PC-9 (cell line): Measurements from ENCODE around the gene SRSF12.

ENCODE experiments used
- CTCF ChIP-seq: fragments of 200-600 bp; sonication (generic); conservative IDR thresholded peaks from 2 replicates; pipeline ENCODE4 v1.6.1; 2017; ENCODE audit warnings: mixed run types, antibody characterized with exemption, mild to moderate bottlenecking, moderate library complexity
- EZH2 ChIP-seq: fragments of 200-600 bp; sonication (generic); IDR thresholded peaks from 2 replicates; pipeline ENCODE4 v1.8.0; 2017; ENCODE audit warnings: antibody characterized with exemption, low read depth

DNA sequence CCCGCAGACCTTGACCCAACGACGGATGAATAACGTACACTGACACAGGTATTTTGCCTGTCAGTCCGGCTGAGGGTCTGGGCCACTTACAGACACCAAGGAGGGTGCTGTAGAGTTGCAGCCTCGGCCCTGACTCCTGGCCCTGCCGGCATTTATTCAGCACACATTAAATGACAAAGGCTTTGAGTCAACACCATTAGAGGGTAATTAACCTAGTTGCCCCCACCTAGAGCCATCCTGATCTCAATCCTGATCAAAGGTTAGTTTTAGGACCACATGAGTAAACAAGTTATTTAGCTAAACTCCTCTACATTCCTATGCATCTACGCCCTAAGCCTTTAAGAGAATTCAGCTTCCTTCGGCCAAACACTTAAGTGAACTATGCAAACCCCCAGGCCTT lies 16.1 kb upstream of the SRSF12 start:
- no peak for TF ChIP-seq CTCF
- no peak for TF ChIP-seq EZH2
